WTC11 (cell line): Measurements from ENCODE around the gene PLEKHA6. TPM values are rescaled to one million over a fixed set of nuclear protein-coding genes. Genes with fewer than 3 reads are reported as not detected.

Source experiments
- CREM ChIP-seq: sonication (generic); formaldehyde crosslinking; IDR thresholded peaks from 2 replicates; pipeline ENCODE4 v1.8.1; 2022; ENCODE audit warnings: mild to moderate bottlenecking, missing genetic modification reagents, moderate library complexity
- EMX1 ChIP-seq: fragments of 250-450 bp; sonication (Bioruptor Pico); IDR thresholded peaks from 2 replicates; pipeline ENCODE4 v1.8.0; 2021; ENCODE audit warnings: mild to moderate bottlenecking
- ESRRA ChIP-seq: sonication (generic); formaldehyde crosslinking; IDR thresholded peaks from 2 replicates; pipeline ENCODE4 v1.8.1; 2022; ENCODE audit warnings: mild to moderate bottlenecking, missing genetic modification reagents, borderline replicate concordance
- FOXJ3 ChIP-seq: sonication (generic); formaldehyde crosslinking; IDR thresholded peaks from 2 replicates; pipeline ENCODE4 v1.9.0; 2021; ENCODE audit warnings: missing genetic modification reagents, mild to moderate bottlenecking, borderline replicate concordance
- GABPB1 ChIP-seq: sonication (generic); formaldehyde crosslinking; IDR thresholded peaks from 2 replicates; pipeline ENCODE4 v1.8.1; 2023; ENCODE audit warnings: mild to moderate bottlenecking, missing genetic modification reagents
- GRHL2 ChIP-seq: fragments of 250-450 bp; sonication (Bioruptor Pico); IDR thresholded peaks from 2 replicates; pipeline ENCODE4 v1.8.0; 2022; ENCODE audit warnings: mild to moderate bottlenecking, moderate library complexity; ENCODE audit not compliant: insufficient replicate concordance, severe bottlenecking
- HMGA2 ChIP-seq: fragments of 250-450 bp; sonication (Bioruptor Pico); IDR thresholded peaks from 2 replicates; pipeline ENCODE4 v1.4.0; 2021; ENCODE audit warnings: mild to moderate bottlenecking, moderate library complexity
- JUN ChIP-seq: sonication (generic); formaldehyde crosslinking; IDR thresholded peaks from 2 replicates; pipeline ENCODE4 v1.8.0; 2023; ENCODE audit warnings: mild to moderate bottlenecking, missing genetic modification reagents
- NR2C2 ChIP-seq: sonication (generic); formaldehyde crosslinking; IDR thresholded peaks from 2 replicates; pipeline ENCODE4 v1.8.0; 2022; ENCODE audit warnings: mild to moderate bottlenecking, missing genetic modification reagents
- TEAD1 ChIP-seq: sonication (generic); formaldehyde crosslinking; IDR thresholded peaks from 2 replicates; pipeline ENCODE4 v1.8.0; 2022; ENCODE audit warnings: mild to moderate bottlenecking, missing genetic modification reagents
- TEAD4 ChIP-seq: sonication (generic); formaldehyde crosslinking; IDR thresholded peaks from 2 replicates; pipeline ENCODE4 v1.8.0; 2022; ENCODE audit warnings: mild to moderate bottlenecking, missing genetic modification reagents
- total RNA-seq: library from RNA; stranded (reverse); gene quantifications from 3 replicates; pipeline ENCODE4 v1.2.3, GENCODE V29; 2021
- TF ChIP-seq, protein P1 (sequence below): fragments of 250-450 bp; sonication (Bioruptor Pico); IDR thresholded peaks from 2 replicates; pipeline ENCODE4 v1.9.0; 2021; ENCODE audit warnings: mild to moderate bottlenecking, borderline replicate concordance
- TF ChIP-seq, protein P2 (sequence below): sonication (generic); formaldehyde crosslinking; IDR thresholded peaks from 2 replicates; pipeline ENCODE4 v1.8.1; 2022; ENCODE audit warnings: low read depth, mild to moderate bottlenecking, moderate library complexity, missing genetic modification reagents, borderline replicate concordance
- TF ChIP-seq, protein P3 (sequence below): fragments of 250-450 bp; sonication (Bioruptor Pico); IDR thresholded peaks from 2 replicates; pipeline ENCODE4 v2.1.2; 2022; ENCODE audit warnings: mild to moderate bottlenecking, moderate library complexity
- TF ChIP-seq, protein P4 (sequence below): fragments of 250-450 bp; sonication (Bioruptor Pico); IDR thresholded peaks from 2 replicates; pipeline ENCODE4 v1.9.0; 2021; ENCODE audit warnings: moderate library complexity, mild to moderate bottlenecking, inconsistent platforms, borderline replicate concordance
- TF ChIP-seq, protein P5 (sequence below): sonication (generic); formaldehyde crosslinking; conservative IDR thresholded peaks from 2 replicates; pipeline ENCODE4 v1.8.1; 2023; ENCODE audit warnings: mild to moderate bottlenecking, low read depth, missing genetic modification reagents, moderate library complexity

PLEKHA6 gene
- total RNA-seq, 1 experiment from 2014 or later = 11.6 TPM

DNA sequence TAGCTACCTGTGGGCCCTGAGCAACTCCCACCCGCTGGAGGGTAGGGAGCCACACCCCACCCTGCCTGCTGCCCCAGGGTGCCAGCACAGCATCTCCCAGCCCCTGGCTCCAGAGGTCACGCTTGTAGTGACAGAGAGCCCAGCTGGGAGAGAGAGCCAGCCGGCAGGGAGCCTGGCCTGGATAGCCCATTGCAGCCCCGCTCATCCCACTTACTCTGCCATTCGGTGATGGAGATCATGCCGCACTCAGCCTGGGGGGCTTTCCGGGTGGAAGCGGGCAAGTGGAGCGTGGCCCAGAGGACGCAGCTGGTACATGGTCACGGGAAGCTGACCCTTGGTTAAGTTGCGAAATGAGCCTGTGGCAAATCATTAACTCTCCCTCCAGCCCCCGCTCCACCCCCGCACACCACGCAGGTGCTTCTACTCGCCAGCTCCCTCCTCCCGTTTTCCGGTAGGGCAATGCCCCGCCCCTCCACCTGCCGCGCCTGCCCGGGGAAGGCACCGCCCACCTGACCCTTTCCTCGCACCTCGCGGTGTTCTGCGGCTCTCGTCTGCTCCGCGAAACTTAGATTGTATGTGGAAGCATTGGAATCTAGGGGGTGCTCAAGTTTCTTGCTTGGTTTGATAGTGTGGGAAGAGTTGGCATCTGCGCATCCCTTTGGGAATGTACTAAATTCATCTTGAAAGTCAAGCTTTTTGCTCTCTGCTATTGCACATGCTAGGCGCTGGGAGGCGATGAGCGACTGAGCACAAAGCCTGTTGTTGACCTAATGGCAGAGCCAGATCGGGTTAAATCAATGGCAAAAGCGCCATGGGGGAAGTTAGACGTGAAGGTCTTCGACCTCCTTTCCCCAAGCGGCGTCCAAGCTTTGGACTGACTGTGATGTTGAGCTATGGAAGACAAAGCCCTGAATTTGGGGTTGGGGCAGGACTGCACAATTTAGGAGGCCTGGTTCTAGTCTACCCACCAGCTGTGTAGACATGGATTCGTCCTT, 145.8 kb downstream of the PLEKHA6 start, which contains the start of gene GOLT1A (continued):
- TF ChIP-seq, protein P1, sequence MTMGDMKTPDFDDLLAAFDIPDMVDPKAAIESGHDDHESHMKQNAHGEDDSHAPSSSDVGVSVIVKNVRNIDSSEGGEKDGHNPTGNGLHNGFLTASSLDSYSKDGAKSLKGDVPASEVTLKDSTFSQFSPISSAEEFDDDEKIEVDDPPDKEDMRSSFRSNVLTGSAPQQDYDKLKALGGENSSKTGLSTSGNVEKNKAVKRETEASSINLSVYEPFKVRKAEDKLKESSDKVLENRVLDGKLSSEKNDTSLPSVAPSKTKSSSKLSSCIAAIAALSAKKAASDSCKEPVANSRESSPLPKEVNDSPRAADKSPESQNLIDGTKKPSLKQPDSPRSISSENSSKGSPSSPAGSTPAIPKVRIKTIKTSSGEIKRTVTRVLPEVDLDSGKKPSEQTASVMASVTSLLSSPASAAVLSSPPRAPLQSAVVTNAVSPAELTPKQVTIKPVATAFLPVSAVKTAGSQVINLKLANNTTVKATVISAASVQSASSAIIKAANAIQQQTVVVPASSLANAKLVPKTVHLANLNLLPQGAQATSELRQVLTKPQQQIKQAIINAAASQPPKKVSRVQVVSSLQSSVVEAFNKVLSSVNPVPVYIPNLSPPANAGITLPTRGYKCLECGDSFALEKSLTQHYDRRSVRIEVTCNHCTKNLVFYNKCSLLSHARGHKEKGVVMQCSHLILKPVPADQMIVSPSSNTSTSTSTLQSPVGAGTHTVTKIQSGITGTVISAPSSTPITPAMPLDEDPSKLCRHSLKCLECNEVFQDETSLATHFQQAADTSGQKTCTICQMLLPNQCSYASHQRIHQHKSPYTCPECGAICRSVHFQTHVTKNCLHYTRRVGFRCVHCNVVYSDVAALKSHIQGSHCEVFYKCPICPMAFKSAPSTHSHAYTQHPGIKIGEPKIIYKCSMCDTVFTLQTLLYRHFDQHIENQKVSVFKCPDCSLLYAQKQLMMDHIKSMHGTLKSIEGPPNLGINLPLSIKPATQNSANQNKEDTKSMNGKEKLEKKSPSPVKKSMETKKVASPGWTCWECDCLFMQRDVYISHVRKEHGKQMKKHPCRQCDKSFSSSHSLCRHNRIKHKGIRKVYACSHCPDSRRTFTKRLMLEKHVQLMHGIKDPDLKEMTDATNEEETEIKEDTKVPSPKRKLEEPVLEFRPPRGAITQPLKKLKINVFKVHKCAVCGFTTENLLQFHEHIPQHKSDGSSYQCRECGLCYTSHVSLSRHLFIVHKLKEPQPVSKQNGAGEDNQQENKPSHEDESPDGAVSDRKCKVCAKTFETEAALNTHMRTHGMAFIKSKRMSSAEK (CRISPR knock-in tag) = no peak
- no peak for TF ChIP-seq JUN (CRISPR knock-in tag)
- no peak for TF ChIP-seq GRHL2 (CRISPR knock-in tag)
- TF ChIP-seq HMGA2 (CRISPR knock-in tag) = no peak
- TF ChIP-seq GABPB1 (CRISPR knock-in tag) = peak; percentile 53; the same call in 1 of the 2 replicates
- TF ChIP-seq CREM = peak; percentile 69; the same call in 1 of the 2 replicates
- TF ChIP-seq, protein P2, sequence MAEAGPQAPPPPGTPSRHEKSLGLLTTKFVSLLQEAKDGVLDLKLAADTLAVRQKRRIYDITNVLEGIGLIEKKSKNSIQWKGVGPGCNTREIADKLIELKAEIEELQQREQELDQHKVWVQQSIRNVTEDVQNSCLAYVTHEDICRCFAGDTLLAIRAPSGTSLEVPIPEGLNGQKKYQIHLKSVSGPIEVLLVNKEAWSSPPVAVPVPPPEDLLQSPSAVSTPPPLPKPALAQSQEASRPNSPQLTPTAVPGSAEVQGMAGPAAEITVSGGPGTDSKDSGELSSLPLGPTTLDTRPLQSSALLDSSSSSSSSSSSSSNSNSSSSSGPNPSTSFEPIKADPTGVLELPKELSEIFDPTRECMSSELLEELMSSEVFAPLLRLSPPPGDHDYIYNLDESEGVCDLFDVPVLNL (CRISPR knock-in tag) = no peak
- TF ChIP-seq NR2C2 (CRISPR knock-in tag) = no peak
- TF ChIP-seq, protein P3, sequence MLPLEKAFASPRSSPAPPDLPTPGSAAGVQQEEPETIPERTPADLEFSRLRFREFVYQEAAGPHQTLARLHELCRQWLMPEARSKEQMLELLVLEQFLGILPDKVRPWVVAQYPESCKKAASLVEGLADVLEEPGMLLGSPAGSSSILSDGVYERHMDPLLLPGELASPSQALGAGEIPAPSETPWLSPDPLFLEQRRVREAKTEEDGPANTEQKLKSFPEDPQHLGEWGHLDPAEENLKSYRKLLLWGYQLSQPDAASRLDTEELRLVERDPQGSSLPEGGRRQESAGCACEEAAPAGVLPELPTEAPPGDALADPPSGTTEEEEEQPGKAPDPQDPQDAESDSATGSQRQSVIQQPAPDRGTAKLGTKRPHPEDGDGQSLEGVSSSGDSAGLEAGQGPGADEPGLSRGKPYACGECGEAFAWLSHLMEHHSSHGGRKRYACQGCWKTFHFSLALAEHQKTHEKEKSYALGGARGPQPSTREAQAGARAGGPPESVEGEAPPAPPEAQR (CRISPR knock-in tag) = no peak
- TF ChIP-seq ESRRA (CRISPR knock-in tag) = no peak
- TF ChIP-seq TEAD1 (CRISPR knock-in tag) = peak; percentile 86
- no peak for TF ChIP-seq TEAD4
- TF ChIP-seq, protein P4, sequence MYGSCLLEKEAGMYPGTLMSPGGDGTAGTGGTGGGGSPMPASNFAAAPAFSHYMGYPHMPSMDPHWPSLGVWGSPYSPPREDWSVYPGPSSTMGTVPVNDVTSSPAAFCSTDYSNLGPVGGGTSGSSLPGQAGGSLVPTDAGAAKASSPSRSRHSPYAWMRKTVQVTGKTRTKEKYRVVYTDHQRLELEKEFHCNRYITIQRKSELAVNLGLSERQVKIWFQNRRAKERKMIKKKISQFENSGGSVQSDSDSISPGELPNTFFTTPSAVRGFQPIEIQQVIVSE (CRISPR knock-in tag) = no peak
- TF ChIP-seq, protein P5, sequence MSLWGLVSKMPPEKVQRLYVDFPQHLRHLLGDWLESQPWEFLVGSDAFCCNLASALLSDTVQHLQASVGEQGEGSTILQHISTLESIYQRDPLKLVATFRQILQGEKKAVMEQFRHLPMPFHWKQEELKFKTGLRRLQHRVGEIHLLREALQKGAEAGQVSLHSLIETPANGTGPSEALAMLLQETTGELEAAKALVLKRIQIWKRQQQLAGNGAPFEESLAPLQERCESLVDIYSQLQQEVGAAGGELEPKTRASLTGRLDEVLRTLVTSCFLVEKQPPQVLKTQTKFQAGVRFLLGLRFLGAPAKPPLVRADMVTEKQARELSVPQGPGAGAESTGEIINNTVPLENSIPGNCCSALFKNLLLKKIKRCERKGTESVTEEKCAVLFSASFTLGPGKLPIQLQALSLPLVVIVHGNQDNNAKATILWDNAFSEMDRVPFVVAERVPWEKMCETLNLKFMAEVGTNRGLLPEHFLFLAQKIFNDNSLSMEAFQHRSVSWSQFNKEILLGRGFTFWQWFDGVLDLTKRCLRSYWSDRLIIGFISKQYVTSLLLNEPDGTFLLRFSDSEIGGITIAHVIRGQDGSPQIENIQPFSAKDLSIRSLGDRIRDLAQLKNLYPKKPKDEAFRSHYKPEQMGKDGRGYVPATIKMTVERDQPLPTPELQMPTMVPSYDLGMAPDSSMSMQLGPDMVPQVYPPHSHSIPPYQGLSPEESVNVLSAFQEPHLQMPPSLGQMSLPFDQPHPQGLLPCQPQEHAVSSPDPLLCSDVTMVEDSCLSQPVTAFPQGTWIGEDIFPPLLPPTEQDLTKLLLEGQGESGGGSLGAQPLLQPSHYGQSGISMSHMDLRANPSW (CRISPR knock-in tag) = no peak
- TF ChIP-seq EMX1 = no peak
- no peak for TF ChIP-seq FOXJ3 (CRISPR knock-in tag)
